H1 (cell line): ENCODE measurements around the gene UVRAG.

Experiments used
- HDAC2 ChIP-seq, 2 experiments: fragments of 300-600 bp in 1 of 2; sonication (generic) in 1 of 2; IDR thresholded peaks; 2 replicates each; pipeline ENCODE4 v1.6.1; 2011 to 2012; ENCODE audit warnings: low read depth in 2 of 2, low read length in 2 of 2, mild to moderate bottlenecking in 2 of 2, moderate library complexity in 2 of 2, borderline replicate concordance in 1 of 2, inconsistent platforms in 1 of 2
- TF ChIP-seq, protein P1 (sequence below), 3 experiments: IDR thresholded peaks; 1 replicate in 2 of 3; 2 replicates in 1 of 3; pipeline versions ENCODE4 v1.5.1 to v1.6.1; 2011; ENCODE audit warnings: low read length in 3 of 3, mild to moderate bottlenecking in 3 of 3, inconsistent platforms in 2 of 3, low read depth in 1 of 3, moderate library complexity in 1 of 3; ENCODE audit not compliant: insufficient read depth in 1 of 3; ENCODE audit errors: control extremely low read depth in 1 of 3

GRCh38 chr11:75918331-75918730 is 103.3 kb downstream of the UVRAG start:
- TF ChIP-seq, protein P1, sequence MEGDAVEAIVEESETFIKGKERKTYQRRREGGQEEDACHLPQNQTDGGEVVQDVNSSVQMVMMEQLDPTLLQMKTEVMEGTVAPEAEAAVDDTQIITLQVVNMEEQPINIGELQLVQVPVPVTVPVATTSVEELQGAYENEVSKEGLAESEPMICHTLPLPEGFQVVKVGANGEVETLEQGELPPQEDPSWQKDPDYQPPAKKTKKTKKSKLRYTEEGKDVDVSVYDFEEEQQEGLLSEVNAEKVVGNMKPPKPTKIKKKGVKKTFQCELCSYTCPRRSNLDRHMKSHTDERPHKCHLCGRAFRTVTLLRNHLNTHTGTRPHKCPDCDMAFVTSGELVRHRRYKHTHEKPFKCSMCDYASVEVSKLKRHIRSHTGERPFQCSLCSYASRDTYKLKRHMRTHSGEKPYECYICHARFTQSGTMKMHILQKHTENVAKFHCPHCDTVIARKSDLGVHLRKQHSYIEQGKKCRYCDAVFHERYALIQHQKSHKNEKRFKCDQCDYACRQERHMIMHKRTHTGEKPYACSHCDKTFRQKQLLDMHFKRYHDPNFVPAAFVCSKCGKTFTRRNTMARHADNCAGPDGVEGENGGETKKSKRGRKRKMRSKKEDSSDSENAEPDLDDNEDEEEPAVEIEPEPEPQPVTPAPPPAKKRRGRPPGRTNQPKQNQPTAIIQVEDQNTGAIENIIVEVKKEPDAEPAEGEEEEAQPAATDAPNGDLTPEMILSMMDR (IDR thresholded peaks at IDR 0.05; ENCODE audit: control extremely low read depth in 1 of 3, insufficient read depth in 1 of 3, low read depth in 1 of 3, low read length in 3 of 3), result no peak
- TF ChIP-seq HDAC2 (IDR thresholded peaks at IDR 0.05; ENCODE audit: borderline replicate concordance in 1 of 2, low read depth in 2 of 2, low read length in 2 of 2), result no peak
